ENCODE results near the gene KPNA1. TPM values are rescaled to one million over a fixed set of nuclear protein-coding genes. Genes with fewer than 3 reads are reported as not detected.

Gene KPNA1
- total RNA-seq, 1 experiment from 2014 or later, result 58.8 TPM

DNA sequence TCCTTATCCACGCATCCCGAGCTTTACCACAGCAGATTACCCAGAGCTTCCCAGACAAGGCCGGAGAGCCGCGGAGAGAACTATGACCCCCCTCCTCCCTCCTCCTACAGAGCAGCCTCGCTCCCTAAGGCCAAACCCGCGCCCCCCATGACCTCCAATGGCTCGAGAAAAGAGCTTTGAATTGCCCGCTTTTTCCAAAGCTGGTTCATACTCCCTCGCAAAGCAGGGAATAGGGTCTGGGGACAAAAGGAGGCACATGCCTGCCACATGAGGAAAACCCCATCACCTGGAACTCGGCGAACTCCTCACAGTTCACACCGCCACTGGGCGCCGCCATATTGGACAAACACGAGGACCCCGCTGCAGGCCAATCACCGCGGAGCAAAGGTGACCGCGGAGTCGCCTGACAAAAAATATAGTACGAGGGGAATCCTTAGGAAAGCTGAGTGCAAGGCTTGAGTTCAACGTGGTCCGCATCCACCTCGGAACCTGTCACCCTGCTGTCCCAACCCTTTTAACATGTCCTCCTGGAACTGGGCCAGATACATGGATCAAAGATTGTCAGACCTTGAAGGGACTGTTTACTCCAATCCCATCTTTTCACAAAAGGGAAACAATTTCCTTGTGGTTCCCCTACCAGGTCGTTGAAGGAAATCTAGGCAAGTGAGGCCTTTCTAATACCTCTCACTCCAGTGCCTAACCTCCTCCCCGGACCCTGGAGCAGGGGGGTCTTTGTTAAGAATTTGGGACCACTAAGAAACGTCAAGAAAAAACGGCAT, 131.7 kb downstream of the KPNA1 start, which contains the start of gene MIX23 (continued):
- no peak for TF ChIP-seq STAT6 (CRISPR knock-in tag; conservative IDR thresholded peaks at IDR 0.05; ENCODE audit: low read depth)
- TF ChIP-seq AFF4 (CRISPR knock-in tag; IDR thresholded peaks at IDR 0.05; ENCODE audit: borderline replicate concordance), result no peak
- no peak for TF ChIP-seq E2F1 (CRISPR knock-in tag; IDR thresholded peaks at IDR 0.05)
- no peak for TF ChIP-seq KAT7 (CRISPR knock-in tag; IDR thresholded peaks at IDR 0.05; ENCODE audit: borderline replicate concordance)
- no peak for TF ChIP-seq ATF3 (CRISPR knock-in tag; conservative IDR thresholded peaks at IDR 0.05)
- no peak for TF ChIP-seq NFE2L1 (CRISPR knock-in tag; IDR thresholded peaks at IDR 0.05)
- TF ChIP-seq SMAD3 (CRISPR knock-in tag; IDR thresholded peaks at IDR 0.05; ENCODE audit: borderline replicate concordance), result 0 out of 2 replicates have a peak, but pooled peaks have one; percentile 39
- no peak for TF ChIP-seq CBFB (CRISPR knock-in tag; IDR thresholded peaks at IDR 0.05; ENCODE audit: low read depth)
- peak; percentile 66; the same call in 1 of the 2 replicates for TF ChIP-seq TEAD1 (CRISPR knock-in tag; IDR thresholded peaks at IDR 0.05)
- TF ChIP-seq ZNF219 (CRISPR knock-in tag; IDR thresholded peaks at IDR 0.05; ENCODE audit: borderline replicate concordance), result no peak
- TF ChIP-seq PREB (CRISPR knock-in tag; IDR thresholded peaks at IDR 0.05; ENCODE audit: borderline replicate concordance), result no peak
- no peak; the same call in 1 of the 2 replicates for TF ChIP-seq ARID4B (CRISPR knock-in tag; IDR thresholded peaks at IDR 0.05; ENCODE audit: borderline replicate concordance)
- TF ChIP-seq NR1H2 (CRISPR knock-in tag; IDR thresholded peaks at IDR 0.05), result no peak
- no peak for TF ChIP-seq RORB (CRISPR knock-in tag; IDR thresholded peaks at IDR 0.05)
- no peak for TF ChIP-seq ZNF317 (CRISPR knock-in tag; IDR thresholded peaks at IDR 0.05; ENCODE audit: borderline replicate concordance, low read depth)
- TF ChIP-seq HMGA2 (CRISPR knock-in tag; IDR thresholded peaks at IDR 0.05), result no peak
- no peak for TF ChIP-seq FOXJ3 (CRISPR knock-in tag; IDR thresholded peaks at IDR 0.05; ENCODE audit: borderline replicate concordance)
- no peak for TF ChIP-seq TP53 (CRISPR knock-in tag; IDR thresholded peaks at IDR 0.05)
- peak; percentile 70; the same call in 1 of the 2 replicates for TF ChIP-seq ZNF232 (CRISPR knock-in tag; IDR thresholded peaks at IDR 0.05)
- 0 out of 2 replicates have a peak, but pooled peaks have one; percentile 17 for TF ChIP-seq FOXP4 (CRISPR knock-in tag; IDR thresholded peaks at IDR 0.05)
- TF ChIP-seq, protein P1, sequence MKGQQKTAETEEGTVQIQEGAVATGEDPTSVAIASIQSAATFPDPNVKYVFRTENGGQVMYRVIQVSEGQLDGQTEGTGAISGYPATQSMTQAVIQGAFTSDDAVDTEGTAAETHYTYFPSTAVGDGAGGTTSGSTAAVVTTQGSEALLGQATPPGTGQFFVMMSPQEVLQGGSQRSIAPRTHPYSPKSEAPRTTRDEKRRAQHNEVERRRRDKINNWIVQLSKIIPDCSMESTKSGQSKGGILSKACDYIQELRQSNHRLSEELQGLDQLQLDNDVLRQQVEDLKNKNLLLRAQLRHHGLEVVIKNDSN (CRISPR knock-in tag; IDR thresholded peaks at IDR 0.05), result no peak; the same call in 1 of the 2 replicates

Measured in WTC11 (cell line).